ENCODE data around the gene SPAG4.

Gene SPAG4

DNA sequence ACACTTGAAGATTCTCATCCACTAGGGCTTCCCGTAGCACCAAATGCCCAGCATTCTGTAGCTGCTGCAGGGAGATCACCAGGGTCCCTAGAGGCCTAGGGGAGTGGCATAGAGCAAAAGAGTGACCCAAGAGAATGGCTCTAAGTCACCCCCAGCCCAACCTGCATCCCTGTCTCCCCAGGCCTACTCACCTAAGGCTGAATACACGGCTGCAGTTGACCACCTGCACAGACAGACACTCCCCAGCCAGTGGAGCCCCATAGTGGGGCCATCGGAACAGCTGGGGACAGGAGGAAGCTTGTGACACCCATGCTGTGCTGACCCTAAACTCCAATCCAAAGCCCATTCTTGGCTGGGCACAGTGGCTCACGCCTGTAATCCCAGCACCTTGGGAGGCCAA is 9.5 kb upstream of the SPAG4 start:
- no peak for DNase-seq (ENCODE audit: low read depth, low spot score)
- H3K4me3 ChIP-seq (ENCODE audit: low read depth, low read length) = no peak overlapping the region
- POLR2A ChIA-PET = no interaction called here
- TF ChIP-seq, protein P1, sequence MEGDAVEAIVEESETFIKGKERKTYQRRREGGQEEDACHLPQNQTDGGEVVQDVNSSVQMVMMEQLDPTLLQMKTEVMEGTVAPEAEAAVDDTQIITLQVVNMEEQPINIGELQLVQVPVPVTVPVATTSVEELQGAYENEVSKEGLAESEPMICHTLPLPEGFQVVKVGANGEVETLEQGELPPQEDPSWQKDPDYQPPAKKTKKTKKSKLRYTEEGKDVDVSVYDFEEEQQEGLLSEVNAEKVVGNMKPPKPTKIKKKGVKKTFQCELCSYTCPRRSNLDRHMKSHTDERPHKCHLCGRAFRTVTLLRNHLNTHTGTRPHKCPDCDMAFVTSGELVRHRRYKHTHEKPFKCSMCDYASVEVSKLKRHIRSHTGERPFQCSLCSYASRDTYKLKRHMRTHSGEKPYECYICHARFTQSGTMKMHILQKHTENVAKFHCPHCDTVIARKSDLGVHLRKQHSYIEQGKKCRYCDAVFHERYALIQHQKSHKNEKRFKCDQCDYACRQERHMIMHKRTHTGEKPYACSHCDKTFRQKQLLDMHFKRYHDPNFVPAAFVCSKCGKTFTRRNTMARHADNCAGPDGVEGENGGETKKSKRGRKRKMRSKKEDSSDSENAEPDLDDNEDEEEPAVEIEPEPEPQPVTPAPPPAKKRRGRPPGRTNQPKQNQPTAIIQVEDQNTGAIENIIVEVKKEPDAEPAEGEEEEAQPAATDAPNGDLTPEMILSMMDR (IDR thresholded peaks at IDR 0.05; ENCODE audit: insufficient read depth, low read length, missing control alignments) = no peak
- CTCF ChIA-PET = interaction anchor here (1.0 to 1.1 kb wide), 2 partner anchors 8 to 10 kb away, joined by 3 read pairs; no protein-coding TSS in a partner anchor

DNA sequence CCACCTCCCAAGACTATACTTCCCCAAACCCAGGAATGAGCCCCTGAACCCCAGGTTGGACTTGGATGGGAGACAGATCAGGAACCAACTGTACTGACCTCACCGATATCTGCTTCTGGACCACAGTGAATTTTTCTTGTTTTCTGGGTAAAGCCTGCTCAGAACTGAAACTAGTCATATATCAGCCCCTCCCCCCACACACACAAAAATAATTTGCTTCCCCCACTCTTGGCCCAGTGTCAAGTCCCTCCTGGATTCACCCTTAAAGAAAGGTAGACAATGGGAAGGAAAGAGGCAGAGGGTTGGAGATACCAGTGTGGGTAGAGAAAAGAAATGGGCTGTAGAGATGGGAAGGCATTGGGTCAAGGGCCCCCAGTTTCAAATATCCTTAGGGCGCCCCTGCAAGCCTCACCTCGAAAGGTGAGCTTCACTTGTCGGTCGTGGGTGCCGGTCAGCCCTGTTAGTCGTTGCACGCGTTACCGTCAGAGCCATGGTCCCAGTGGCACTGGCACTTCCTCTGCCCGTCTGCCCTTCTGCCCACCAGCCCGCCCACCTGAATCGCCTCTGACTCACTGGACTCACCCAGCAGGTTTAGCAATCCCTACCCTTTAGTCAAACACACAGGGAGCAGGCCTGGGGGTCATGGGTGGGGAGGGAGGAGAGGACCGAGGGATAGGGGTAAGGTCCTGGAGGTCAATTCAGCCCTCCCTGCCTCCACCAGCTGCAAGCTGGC is 8.5 kb upstream of the SPAG4 start:
- no peak for DNase-seq (ENCODE audit: low read depth, low spot score)
- ChIA-PET CTCF (interaction anchor here (1.1 kb wide), 1 partner anchor 11 kb away, joined by 3 read pairs; no protein-coding TSS in a partner anchor), POLR2A (no interaction called here)
- H3K4me3 ChIP-seq (ENCODE audit: low read depth, low read length) = no peak overlapping the region
- TF ChIP-seq, protein P1 (IDR thresholded peaks at IDR 0.05; ENCODE audit: insufficient read depth, low read length, missing control alignments) = no peak

DNA sequence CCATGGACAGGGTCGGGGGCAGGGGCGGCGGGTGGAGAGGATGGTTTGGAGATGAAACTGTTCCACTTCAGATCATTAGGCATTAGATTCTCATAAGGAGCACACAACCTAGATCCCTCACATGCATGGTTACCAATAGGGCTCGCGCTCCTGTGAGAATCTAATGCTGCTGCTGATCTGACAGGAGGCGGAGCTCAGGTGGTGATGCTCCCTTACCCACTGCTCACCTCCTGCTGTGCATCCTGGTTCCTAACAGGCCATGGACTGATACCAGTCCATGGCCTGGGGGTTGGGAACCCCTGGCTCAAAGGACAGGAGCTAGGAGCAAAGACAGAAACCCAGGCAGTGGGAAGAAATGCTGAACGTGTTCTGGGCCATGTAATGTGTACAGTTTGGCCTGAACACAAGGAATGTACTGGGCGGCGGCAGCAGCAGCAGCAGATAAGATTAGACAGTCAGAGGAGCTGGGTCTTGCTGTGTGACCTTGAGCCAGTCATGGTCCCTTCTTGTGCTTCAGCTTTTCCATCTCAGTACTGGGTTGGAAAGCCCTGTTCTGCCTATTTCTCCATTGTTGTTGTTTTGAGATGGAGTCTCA is 4.7 kb upstream of the SPAG4 start:
- H3K4me3 ChIP-seq (ENCODE audit: low read depth, low read length) = no peak overlapping the region
- no peak for DNase-seq (ENCODE audit: low read depth, low spot score)
- ChIA-PET CTCF (interaction anchor here (3.1 kb wide), 1 partner anchor 10 kb away, joined by 10 read pairs; no protein-coding TSS in a partner anchor), POLR2A (no interaction called here)
- TF ChIP-seq, protein P1 (IDR thresholded peaks at IDR 0.05; ENCODE audit: insufficient read depth, low read length, missing control alignments) = no peak

DNA sequence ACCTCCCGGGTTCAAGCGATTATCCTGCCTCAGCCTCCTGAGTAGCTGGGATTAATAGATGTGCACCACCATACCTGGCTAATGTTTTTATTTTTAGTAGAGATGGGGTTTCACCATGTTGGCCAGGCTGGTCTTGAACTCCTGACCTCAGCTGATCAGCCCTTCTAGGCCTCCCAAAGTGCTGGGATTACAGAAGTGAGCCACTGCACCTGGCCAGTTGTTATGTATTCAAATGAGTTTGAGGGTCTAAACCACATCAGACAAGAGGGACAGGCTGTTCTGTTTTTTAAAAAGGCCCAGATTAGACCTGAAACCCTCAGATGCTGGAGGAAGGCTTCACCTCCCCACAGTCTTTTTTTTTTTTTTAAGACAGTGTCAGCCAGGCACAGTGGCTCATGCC is 4.1 kb upstream of the SPAG4 start:
- POLR2A ChIA-PET = no interaction called here
- TF ChIP-seq, protein P1 (IDR thresholded peaks at IDR 0.05; ENCODE audit: insufficient read depth, low read length, missing control alignments) = no peak
- H3K4me3 ChIP-seq (ENCODE audit: low read depth, low read length) = no peak overlapping the region
- no peak for DNase-seq (ENCODE audit: low read depth, low spot score)
- CTCF ChIA-PET = interaction anchor here (3.1 kb wide), 1 partner anchor 11 kb away, joined by 10 read pairs; no protein-coding TSS in a partner anchor

DNA sequence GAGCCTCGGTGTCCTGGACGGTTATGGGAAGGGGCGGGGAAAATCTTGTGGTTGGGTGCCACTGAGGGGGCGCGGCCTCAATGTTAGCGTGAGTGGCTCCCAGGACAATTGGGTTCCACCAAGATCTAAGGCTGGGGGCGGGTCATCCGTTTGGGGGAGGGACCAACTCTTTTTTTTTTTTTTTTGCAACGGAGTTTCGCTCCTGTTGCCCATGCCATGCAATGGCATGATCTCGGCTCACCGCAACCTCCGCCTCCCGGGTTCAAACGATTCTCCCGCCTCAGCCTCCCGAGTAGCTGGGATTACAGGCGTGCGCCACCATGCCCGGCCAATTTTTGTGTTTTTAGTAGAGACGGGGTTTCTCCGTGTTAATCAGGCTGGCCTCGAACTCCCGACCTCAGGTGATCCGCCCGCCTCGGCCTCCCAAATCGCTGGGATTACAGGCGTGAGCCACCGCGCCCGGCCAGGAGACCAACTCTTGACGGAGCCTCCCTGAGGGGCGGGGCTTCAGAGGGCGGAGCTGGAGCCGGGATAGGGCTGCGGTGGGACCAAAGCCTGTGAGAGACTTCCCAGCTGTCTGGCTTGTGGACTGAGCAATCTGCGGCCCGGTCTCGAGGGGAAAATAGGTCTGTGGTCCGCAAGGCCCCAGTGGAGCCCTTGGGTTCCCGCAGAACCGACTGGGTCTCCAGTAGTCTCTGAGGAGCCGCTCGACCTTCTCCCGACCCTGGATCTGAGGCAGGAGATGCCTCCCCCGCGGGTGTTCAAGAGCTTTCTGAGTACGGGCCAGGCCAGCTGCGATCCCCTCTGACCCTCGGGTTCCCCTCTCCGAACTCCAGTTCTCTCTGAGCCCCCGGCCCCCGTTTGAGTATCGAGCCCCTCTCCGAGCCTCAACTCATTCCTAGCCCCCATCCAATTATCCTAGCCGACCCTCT is 1.1 kb downstream of the SPAG4 start:
- POLR2A ChIA-PET = interaction anchor here (0.5 to 1.0 kb wide), 3 partner anchors 17 to 125 kb away, joined by 4 to 6 read pairs (median 4); partner anchors contain the start of gene RBM39
- CTCF ChIA-PET = interaction anchor here (1.1 to 1.4 kb wide), 3 partner anchors 15 to 153 kb away, joined by 3 to 7 read pairs (median 3); no protein-coding TSS in a partner anchor
- H3K4me3 ChIP-seq (ENCODE audit: low read depth, low read length) = peak overlapping the region; percentile 70
- peak; percentile 93 for DNase-seq (ENCODE audit: low read depth, low spot score)
- TF ChIP-seq, protein P1 (IDR thresholded peaks at IDR 0.05; ENCODE audit: insufficient read depth, low read length, missing control alignments) = no peak

Measured in AG04449 (cell line).